COLO668 (cell line): ENCODE data around the gene P2RY2.

Source experiments
- DNase-seq: peaks from one replicate; lab custom pipeline; 2025; ENCODE audit not compliant: unreplicated experiment; lab: John Stamatoyannopoulos, UW

Gene P2RY2

DNA sequence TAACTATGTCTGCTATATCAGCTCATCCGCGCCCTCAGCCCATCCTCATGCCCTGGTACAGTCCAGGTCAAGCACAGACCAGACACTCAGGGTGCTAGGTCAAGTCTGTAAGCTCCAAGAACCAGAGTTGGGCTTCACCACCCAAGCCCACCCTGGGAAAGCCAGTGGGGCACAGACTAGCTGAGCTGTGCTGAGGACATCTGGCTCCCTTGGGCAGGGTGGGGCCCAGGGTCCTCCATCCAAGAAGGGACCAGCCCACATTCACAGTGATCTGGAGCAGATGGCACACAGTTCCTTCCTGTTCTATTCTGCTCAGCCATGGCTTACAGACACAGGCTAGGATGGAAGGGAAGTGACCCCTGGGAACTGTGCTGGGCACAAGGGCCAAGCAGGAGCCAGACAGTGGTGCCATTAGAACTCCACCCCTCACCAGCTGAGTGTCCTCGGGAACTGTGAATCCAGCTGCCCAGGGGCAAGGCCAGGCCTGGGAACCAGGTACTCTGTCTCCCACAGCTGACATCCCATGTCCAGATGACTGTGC, 63.2 kb downstream of the P2RY2 start:
- DNase-seq: no peak

DNA sequence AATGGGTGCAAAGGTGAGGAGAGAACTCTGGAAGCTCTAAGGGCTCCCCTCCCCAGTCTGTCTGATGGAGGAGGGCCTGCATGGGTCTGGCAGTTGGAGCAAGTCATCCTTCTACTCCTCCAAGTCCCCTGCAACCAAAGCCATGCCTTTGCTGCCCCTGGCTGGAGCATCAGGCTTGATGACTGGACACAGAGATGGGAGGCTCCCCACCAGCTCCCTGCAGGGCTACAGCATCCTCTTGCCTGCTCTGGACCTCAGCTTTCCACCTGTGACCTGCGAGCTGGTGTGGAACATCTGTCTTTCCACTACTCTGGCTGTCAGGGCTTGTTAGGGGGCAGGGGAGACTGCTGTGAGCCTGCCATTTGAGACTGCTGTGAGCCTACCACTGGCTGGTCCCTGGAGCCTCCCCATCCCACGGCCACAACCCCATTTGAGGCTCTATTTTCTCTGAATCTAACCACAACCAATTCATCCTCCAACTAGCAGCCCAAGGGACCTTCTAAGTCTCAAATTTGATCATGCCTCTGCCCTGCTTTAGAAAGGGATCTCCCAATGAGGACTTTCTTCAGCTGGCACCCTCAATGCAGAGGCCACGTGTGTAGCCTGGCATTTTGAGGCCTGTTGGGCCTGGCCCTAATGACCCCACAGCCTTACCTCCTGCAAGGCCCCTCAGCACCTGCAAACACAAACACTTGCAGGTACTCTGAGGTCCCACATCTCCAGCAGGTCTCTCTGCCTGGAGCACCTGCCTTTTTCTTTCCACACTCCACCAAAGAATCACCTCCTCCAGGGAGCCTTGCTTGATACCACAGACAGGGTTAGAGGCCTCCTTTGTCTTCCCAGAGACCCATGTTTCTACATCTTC, 63.9 kb downstream of the P2RY2 start:
- no peak for DNase-seq

DNA sequence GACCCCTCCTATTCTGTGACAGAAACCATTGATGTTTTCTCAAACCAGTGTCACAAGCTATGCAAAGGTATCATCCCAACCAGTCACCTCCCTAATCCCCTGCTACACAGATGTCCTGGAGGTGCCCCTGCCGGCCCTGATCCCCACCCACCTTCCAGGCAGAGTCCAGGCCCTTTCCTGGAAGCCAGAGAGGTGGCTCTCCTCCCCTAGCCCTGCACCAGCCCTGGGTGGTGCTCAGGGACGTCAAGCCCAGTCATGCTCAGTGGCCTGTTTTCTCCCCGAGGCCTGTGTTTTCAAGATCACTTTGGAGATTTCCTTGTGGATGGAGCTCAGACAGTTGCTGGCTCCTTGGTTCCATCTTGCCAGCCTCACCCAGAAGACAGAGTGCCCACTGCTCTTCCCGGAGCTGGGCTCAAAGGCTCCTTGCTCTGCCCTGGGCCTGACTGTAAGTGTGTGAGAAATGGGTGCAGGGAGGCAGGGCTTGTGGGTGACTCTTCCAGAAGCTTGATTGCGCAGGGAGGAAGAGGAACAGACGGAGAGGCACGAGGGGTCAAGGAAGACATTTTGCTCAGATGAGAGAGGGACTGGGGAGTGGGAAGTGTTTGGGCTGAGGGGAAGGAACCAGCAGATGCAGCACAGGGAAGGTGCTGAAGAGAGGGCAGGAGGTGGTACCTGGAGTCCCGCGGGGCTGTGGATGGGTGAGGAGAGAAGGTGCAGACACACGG, 65.4 kb downstream of the P2RY2 start:
- no peak for DNase-seq

GRCh38 chr11:73284106-73284505, 66.0 kb downstream of the P2RY2 start:
- no peak for DNase-seq

GRCh38 chr11:73285721-73286120, 67.6 kb downstream of the P2RY2 start:
- DNase-seq: no peak
